WTC11 (cell line): ENCODE measurements around the gene KCND2. TPM values are rescaled to one million over a fixed set of nuclear protein-coding genes. Genes with fewer than 3 reads are reported as not detected.

Source experiments
- ATAC-seq: fragments of 200-7000 bp; cut with Tn5 transposase; 2 replicates; pipeline ENCODE4 v1.10.0; 2021; ENCODE audit warnings: mild to moderate bottlenecking, moderate library complexity
- CTCF ChIA-PET: fragments of 300-600 bp; sonication (Branson Sonifier 250); formaldehyde crosslinking; loops from one replicate; lab custom pipeline; 2021; ENCODE audit warnings: antibody characterized with exemption; lab: Charles Lee
- POLR2A ChIA-PET: fragments of 350-600 bp; sonication (Branson Sonifier 250); formaldehyde crosslinking; loops from one replicate; lab custom pipeline; 2021; ENCODE audit warnings: antibody characterized with exemption; lab: Charles Lee
- DNase-seq: peaks from one replicate; pipeline ENCODE4 v3.0.0; 2021; ENCODE audit warnings: low spot score
- H3K27ac Mint-ChIP-seq: 2 replicates; pipeline ENCODE4 v1.8.0; 2021; ENCODE audit warnings: mixed read lengths
- H3K27me3 Mint-ChIP-seq: 2 replicates; pipeline ENCODE4 v1.8.0; 2021; ENCODE audit warnings: low read depth, mild to moderate bottlenecking, moderate library complexity, mixed read lengths
- H3K36me3 Mint-ChIP-seq: 2 replicates; pipeline ENCODE4 v1.8.0; 2021; ENCODE audit warnings: mixed read lengths
- H3K4me1 Mint-ChIP-seq: 2 replicates; pipeline ENCODE4 v1.8.0; 2022; ENCODE audit warnings: mixed read lengths
- H3K4me3 Mint-ChIP-seq: 2 replicates; pipeline ENCODE4 v1.8.0; 2021; ENCODE audit warnings: mild to moderate bottlenecking, moderate library complexity, mixed read lengths
- H3K9me3 Mint-ChIP-seq: 2 replicates; pipeline ENCODE4 v1.8.0; 2021; ENCODE audit warnings: mixed read lengths
- FOXJ3 ChIP-seq: sonication (generic); formaldehyde crosslinking; IDR thresholded peaks from 2 replicates; pipeline ENCODE4 v1.9.0; 2021; ENCODE audit warnings: missing genetic modification reagents, mild to moderate bottlenecking, borderline replicate concordance
- HMGA2 ChIP-seq: fragments of 250-450 bp; sonication (Bioruptor Pico); IDR thresholded peaks from 2 replicates; pipeline ENCODE4 v1.4.0; 2021; ENCODE audit warnings: mild to moderate bottlenecking, moderate library complexity
- IRF2 ChIP-seq: sonication (generic); formaldehyde crosslinking; IDR thresholded peaks from 2 replicates; pipeline ENCODE4 v1.8.0; 2022; ENCODE audit warnings: low read depth, missing genetic modification reagents, borderline replicate concordance
- MXD4 ChIP-seq: fragments of 250-450 bp; sonication (Bioruptor Pico); IDR thresholded peaks from 2 replicates; pipeline ENCODE4 v1.8.0; 2021; ENCODE audit warnings: mild to moderate bottlenecking, moderate library complexity, borderline replicate concordance
- NR1H2 ChIP-seq: sonication (generic); formaldehyde crosslinking; IDR thresholded peaks from 2 replicates; pipeline ENCODE4 v1.9.0; 2021; ENCODE audit warnings: mild to moderate bottlenecking, moderate library complexity, missing genetic modification reagents
- OVOL2 ChIP-seq: fragments of 250-450 bp; sonication (Bioruptor Pico); IDR thresholded peaks from 2 replicates; pipeline ENCODE4 v1.9.0; 2021; ENCODE audit warnings: mild to moderate bottlenecking, borderline replicate concordance
- SMAD4 ChIP-seq: sonication (generic); formaldehyde crosslinking; IDR thresholded peaks from 2 replicates; pipeline ENCODE4 v1.8.0; 2022; ENCODE audit warnings: mild to moderate bottlenecking, missing genetic modification reagents
- SOX15 ChIP-seq: fragments of 250-450 bp; sonication (Bioruptor Pico); IDR thresholded peaks from 2 replicates; pipeline ENCODE4 v1.9.0; 2021; ENCODE audit warnings: mild to moderate bottlenecking
- TEAD1 ChIP-seq: sonication (generic); formaldehyde crosslinking; IDR thresholded peaks from 2 replicates; pipeline ENCODE4 v1.8.0; 2022; ENCODE audit warnings: mild to moderate bottlenecking, missing genetic modification reagents
- TP53 ChIP-seq: sonication (generic); formaldehyde crosslinking; IDR thresholded peaks from 2 replicates; pipeline ENCODE4 v1.8.1; 2023; ENCODE audit warnings: mild to moderate bottlenecking, missing genetic modification reagents
- ZNF121 ChIP-seq: sonication (generic); formaldehyde crosslinking; IDR thresholded peaks from 2 replicates; pipeline ENCODE4 v1.8.0; 2023; ENCODE audit warnings: missing genetic modification reagents
- total RNA-seq: library from RNA; stranded (reverse); gene quantifications from 3 replicates; pipeline ENCODE4 v1.2.3, GENCODE V29; 2021
- TF ChIP-seq, protein P1 (sequence below): sonication (generic); formaldehyde crosslinking; IDR thresholded peaks from 2 replicates; pipeline ENCODE4 v1.8.0; 2022; ENCODE audit warnings: mild to moderate bottlenecking, missing genetic modification reagents
- TF ChIP-seq, protein P2 (sequence below): fragments of 200-600 bp; IDR thresholded peaks from 2 replicates; pipeline ENCODE4 v1.8.0; 2022; ENCODE audit warnings: antibody characterized with exemption
- TF ChIP-seq, protein P3 (sequence below): sonication (generic); formaldehyde crosslinking; IDR thresholded peaks from 2 replicates; pipeline ENCODE4 v1.8.1; 2023; ENCODE audit warnings: mild to moderate bottlenecking, missing genetic modification reagents
- TF ChIP-seq, protein P4 (sequence below): sonication (generic); formaldehyde crosslinking; IDR thresholded peaks from 2 replicates; pipeline ENCODE4 v1.8.0; 2023; ENCODE audit warnings: missing genetic modification reagents, mild to moderate bottlenecking, borderline replicate concordance
- TF ChIP-seq, protein P5 (sequence below): sonication (generic); formaldehyde crosslinking; IDR thresholded peaks from 2 replicates; pipeline ENCODE4 v1.8.1; 2022; ENCODE audit warnings: mild to moderate bottlenecking, missing genetic modification reagents, moderate library complexity, borderline replicate concordance
- TF ChIP-seq, protein P6 (sequence below): fragments of 250-450 bp; sonication (Bioruptor Pico); IDR thresholded peaks from 2 replicates; pipeline ENCODE4 v1.9.0; 2021; ENCODE audit warnings: mild to moderate bottlenecking
- TF ChIP-seq, protein P7 (sequence below): sonication (generic); formaldehyde crosslinking; IDR thresholded peaks from 2 replicates; pipeline ENCODE4 v1.8.0; 2022; ENCODE audit warnings: missing genetic modification reagents
- TF ChIP-seq, protein P8 (sequence below): sonication (generic); formaldehyde crosslinking; IDR thresholded peaks from 2 replicates; pipeline ENCODE4 v1.8.1; 2022; ENCODE audit warnings: missing genetic modification reagents, borderline replicate concordance

The KCND2 gene
- total RNA-seq, 1 experiment from 2014 or later: 4.6 TPM

DNA sequence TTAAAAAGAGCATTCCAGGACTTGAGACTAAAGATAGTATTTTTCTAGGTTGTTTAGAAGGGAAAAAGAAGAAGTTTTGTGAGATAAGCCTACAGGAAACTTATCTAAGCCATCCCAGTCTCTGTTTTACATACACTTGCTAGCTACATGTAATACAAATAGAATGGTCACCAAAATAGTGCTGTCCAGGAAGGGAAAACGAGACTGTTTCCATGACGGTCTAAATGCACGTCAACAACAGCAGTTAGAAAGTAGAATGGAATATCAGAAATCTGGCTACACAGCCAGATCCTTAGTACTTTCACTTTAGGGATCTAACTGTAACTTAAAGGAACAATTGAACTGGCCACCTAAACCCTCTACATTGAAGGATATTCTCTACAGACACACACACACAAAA lies 467.4 kb downstream of the KCND2 start (continued):
- TF ChIP-seq, protein P1, sequence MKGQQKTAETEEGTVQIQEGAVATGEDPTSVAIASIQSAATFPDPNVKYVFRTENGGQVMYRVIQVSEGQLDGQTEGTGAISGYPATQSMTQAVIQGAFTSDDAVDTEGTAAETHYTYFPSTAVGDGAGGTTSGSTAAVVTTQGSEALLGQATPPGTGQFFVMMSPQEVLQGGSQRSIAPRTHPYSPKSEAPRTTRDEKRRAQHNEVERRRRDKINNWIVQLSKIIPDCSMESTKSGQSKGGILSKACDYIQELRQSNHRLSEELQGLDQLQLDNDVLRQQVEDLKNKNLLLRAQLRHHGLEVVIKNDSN (CRISPR knock-in tag): no peak
- TF ChIP-seq FOXJ3 (CRISPR knock-in tag) (no peak), SMAD4 (CRISPR knock-in tag) (no peak), ZNF121 (CRISPR knock-in tag) (no peak), IRF2 (CRISPR knock-in tag) (no peak), SOX15 (CRISPR knock-in tag) (no peak)
- TF ChIP-seq, protein P2, sequence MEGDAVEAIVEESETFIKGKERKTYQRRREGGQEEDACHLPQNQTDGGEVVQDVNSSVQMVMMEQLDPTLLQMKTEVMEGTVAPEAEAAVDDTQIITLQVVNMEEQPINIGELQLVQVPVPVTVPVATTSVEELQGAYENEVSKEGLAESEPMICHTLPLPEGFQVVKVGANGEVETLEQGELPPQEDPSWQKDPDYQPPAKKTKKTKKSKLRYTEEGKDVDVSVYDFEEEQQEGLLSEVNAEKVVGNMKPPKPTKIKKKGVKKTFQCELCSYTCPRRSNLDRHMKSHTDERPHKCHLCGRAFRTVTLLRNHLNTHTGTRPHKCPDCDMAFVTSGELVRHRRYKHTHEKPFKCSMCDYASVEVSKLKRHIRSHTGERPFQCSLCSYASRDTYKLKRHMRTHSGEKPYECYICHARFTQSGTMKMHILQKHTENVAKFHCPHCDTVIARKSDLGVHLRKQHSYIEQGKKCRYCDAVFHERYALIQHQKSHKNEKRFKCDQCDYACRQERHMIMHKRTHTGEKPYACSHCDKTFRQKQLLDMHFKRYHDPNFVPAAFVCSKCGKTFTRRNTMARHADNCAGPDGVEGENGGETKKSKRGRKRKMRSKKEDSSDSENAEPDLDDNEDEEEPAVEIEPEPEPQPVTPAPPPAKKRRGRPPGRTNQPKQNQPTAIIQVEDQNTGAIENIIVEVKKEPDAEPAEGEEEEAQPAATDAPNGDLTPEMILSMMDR: no peak
- TF ChIP-seq, protein P3, sequence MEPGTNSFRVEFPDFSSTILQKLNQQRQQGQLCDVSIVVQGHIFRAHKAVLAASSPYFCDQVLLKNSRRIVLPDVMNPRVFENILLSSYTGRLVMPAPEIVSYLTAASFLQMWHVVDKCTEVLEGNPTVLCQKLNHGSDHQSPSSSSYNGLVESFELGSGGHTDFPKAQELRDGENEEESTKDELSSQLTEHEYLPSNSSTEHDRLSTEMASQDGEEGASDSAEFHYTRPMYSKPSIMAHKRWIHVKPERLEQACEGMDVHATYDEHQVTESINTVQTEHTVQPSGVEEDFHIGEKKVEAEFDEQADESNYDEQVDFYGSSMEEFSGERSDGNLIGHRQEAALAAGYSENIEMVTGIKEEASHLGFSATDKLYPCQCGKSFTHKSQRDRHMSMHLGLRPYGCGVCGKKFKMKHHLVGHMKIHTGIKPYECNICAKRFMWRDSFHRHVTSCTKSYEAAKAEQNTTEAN (CRISPR knock-in tag): no peak

DNA sequence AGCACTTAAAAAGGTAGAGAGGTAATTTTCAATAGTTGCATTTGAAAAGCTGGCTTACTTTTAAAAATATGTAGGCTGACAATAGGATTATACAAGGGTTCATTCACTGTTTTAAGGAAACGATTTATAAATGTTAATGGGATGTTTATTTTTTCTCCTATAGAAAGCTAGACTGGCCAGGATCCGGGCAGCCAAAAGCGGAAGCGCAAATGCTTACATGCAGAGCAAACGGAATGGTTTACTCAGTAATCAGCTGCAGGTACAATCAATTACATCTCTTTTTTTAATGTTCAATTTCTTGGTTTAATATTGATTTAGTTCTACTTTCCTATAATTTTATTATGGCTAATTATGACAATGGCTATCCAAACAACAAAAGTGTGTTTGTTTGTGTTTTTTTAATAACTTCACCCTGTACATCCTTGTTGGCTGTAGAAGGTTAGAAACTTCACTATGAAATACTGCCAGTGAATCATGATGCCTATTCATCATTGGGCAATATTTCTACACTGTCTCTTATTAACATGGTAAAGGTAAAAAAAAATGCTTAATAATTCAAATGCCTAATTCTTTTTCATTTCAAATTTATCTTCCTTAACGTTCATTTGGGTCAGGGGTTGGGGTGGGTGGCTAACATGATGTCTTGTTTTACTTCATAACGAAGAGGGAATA lies 468.5 kb downstream of the KCND2 start:
- H3K9me3 Mint-ChIP-seq: no peaks in the 10 kb centered on the region
- ChIA-PET CTCF (interaction anchor here (1.0 to 1.3 kb wide), 2 partner anchors 11 to 16 kb away, joined by 3 read pairs; no protein-coding TSS in a partner anchor), POLR2A (interaction anchor here (0.6 kb wide), 1 partner anchor 1953 kb away, joined by 4 read pairs; no protein-coding TSS in a partner anchor)
- H3K4me3 Mint-ChIP-seq: no peak overlapping the region
- DNase-seq (no peak), ATAC-seq (no peak)
- H3K4me1 Mint-ChIP-seq: peaks cover 59% of the 10 kb centered on the region
- no peak overlapping the region for H3K27ac Mint-ChIP-seq
- H3K36me3 Mint-ChIP-seq: no peaks in the 10 kb centered on the region
- H3K27me3 Mint-ChIP-seq: no peaks in the 10 kb centered on the region
- TF ChIP-seq OVOL2 (CRISPR knock-in tag): no peak
- TF ChIP-seq, protein P4, sequence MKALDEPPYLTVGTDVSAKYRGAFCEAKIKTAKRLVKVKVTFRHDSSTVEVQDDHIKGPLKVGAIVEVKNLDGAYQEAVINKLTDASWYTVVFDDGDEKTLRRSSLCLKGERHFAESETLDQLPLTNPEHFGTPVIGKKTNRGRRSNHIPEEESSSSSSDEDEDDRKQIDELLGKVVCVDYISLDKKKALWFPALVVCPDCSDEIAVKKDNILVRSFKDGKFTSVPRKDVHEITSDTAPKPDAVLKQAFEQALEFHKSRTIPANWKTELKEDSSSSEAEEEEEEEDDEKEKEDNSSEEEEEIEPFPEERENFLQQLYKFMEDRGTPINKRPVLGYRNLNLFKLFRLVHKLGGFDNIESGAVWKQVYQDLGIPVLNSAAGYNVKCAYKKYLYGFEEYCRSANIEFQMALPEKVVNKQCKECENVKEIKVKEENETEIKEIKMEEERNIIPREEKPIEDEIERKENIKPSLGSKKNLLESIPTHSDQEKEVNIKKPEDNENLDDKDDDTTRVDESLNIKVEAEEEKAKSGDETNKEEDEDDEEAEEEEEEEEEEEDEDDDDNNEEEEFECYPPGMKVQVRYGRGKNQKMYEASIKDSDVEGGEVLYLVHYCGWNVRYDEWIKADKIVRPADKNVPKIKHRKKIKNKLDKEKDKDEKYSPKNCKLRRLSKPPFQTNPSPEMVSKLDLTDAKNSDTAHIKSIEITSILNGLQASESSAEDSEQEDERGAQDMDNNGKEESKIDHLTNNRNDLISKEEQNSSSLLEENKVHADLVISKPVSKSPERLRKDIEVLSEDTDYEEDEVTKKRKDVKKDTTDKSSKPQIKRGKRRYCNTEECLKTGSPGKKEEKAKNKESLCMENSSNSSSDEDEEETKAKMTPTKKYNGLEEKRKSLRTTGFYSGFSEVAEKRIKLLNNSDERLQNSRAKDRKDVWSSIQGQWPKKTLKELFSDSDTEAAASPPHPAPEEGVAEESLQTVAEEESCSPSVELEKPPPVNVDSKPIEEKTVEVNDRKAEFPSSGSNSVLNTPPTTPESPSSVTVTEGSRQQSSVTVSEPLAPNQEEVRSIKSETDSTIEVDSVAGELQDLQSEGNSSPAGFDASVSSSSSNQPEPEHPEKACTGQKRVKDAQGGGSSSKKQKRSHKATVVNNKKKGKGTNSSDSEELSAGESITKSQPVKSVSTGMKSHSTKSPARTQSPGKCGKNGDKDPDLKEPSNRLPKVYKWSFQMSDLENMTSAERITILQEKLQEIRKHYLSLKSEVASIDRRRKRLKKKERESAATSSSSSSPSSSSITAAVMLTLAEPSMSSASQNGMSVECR: no peak
- TF ChIP-seq, protein P5, sequence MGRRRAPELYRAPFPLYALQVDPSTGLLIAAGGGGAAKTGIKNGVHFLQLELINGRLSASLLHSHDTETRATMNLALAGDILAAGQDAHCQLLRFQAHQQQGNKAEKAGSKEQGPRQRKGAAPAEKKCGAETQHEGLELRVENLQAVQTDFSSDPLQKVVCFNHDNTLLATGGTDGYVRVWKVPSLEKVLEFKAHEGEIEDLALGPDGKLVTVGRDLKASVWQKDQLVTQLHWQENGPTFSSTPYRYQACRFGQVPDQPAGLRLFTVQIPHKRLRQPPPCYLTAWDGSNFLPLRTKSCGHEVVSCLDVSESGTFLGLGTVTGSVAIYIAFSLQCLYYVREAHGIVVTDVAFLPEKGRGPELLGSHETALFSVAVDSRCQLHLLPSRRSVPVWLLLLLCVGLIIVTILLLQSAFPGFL (CRISPR knock-in tag): no peak
- TF ChIP-seq TP53 (CRISPR knock-in tag): no peak
- TF ChIP-seq, protein P6, sequence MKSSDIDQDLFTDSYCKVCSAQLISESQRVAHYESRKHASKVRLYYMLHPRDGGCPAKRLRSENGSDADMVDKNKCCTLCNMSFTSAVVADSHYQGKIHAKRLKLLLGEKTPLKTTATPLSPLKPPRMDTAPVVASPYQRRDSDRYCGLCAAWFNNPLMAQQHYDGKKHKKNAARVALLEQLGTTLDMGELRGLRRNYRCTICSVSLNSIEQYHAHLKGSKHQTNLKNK: no peak
- no peak for TF ChIP-seq HMGA2 (CRISPR knock-in tag)
- TF ChIP-seq, protein P7, sequence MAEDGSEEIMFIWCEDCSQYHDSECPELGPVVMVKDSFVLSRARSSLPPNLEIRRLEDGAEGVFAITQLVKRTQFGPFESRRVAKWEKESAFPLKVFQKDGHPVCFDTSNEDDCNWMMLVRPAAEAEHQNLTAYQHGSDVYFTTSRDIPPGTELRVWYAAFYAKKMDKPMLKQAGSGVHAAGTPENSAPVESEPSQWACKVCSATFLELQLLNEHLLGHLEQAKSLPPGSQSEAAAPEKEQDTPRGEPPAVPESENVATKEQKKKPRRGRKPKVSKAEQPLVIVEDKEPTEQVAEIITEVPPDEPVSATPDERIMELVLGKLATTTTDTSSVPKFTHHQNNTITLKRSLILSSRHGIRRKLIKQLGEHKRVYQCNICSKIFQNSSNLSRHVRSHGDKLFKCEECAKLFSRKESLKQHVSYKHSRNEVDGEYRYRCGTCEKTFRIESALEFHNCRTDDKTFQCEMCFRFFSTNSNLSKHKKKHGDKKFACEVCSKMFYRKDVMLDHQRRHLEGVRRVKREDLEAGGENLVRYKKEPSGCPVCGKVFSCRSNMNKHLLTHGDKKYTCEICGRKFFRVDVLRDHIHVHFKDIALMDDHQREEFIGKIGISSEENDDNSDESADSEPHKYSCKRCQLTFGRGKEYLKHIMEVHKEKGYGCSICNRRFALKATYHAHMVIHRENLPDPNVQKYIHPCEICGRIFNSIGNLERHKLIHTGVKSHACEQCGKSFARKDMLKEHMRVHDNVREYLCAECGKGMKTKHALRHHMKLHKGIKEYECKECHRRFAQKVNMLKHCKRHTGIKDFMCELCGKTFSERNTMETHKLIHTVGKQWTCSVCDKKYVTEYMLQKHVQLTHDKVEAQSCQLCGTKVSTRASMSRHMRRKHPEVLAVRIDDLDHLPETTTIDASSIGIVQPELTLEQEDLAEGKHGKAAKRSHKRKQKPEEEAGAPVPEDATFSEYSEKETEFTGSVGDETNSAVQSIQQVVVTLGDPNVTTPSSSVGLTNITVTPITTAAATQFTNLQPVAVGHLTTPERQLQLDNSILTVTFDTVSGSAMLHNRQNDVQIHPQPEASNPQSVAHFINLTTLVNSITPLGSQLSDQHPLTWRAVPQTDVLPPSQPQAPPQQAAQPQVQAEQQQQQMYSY (CRISPR knock-in tag): no peak
- TF ChIP-seq MXD4: no peak
- no peak for TF ChIP-seq TEAD1 (CRISPR knock-in tag)
- TF ChIP-seq, protein P8, sequence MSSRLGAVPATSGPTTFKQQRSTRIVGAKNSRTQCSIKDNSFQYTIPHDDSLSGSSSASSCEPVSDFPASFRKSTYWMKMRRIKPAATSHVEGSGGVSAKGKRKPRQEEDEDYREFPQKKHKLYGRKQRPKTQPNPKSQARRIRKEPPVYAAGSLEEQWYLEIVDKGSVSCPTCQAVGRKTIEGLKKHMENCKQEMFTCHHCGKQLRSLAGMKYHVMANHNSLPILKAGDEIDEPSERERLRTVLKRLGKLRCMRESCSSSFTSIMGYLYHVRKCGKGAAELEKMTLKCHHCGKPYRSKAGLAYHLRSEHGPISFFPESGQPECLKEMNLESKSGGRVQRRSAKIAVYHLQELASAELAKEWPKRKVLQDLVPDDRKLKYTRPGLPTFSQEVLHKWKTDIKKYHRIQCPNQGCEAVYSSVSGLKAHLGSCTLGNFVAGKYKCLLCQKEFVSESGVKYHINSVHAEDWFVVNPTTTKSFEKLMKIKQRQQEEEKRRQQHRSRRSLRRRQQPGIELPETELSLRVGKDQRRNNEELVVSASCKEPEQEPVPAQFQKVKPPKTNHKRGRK (CRISPR knock-in tag): no peak
- TF ChIP-seq NR1H2: no peak
